GM20431 (cell line): Measurements from ENCODE around the gene TUBB4A.
"Not testable (repeated sequence)": the region's sequence is repeated elsewhere in the genome, so short reads cannot be mapped to it uniquely, and the experiment has no call there.

Source experiments
- in situ Hi-C: fragments of 300-500 bp; cut with MseI, MboI; formaldehyde crosslinking; loops from one replicate; pipeline ENCODE4 v1.15.0; 2020; ENCODE audit warnings: low sequenced_read_pairs; ENCODE audit not compliant: unreplicated experiment

The TUBB4A gene

GRCh38 chr19:6501740-6502648, at the start of gene TUBB4A:
TUBB4A (minus strand) TSS chr19:6502309; CDS start chr19:6502212, 97 bp downstream.
- in situ Hi-C loops = no loop called here

GRCh38 chr19:6551091-6551490, 49.0 kb upstream of the TUBB4A start:
- in situ Hi-C loops = no loop called here

GRCh38 chr19:6550679-6551078, 48.6 kb upstream of the TUBB4A start:
- in situ Hi-C loops = not testable (repeated sequence)

GRCh38 chr19:6543866-6544347, 41.8 kb upstream of the TUBB4A start:
- in situ Hi-C loops = no loop called here

GRCh38 chr19:6540918-6541689, 39.0 kb upstream of the TUBB4A start:
- in situ Hi-C loops = no loop called here

GRCh38 chr19:6539514-6539913, 37.4 kb upstream of the TUBB4A start:
- in situ Hi-C loops = no loop called here

GRCh38 chr19:6535558-6536137, 33.5 kb upstream of the TUBB4A start:
- in situ Hi-C loops = no loop called here

- in situ Hi-C loops = no loop called here
Measured at GRCh38 chr19:6534451-6535093, 32.5 kb upstream of the TUBB4A start.

- in situ Hi-C loops = no loop called here
Measured at GRCh38 chr19:6533746-6534418, 31.8 kb upstream of the TUBB4A start.

- in situ Hi-C loops = no loop called here
Measured at GRCh38 chr19:6533000-6533328, 30.9 kb upstream of the TUBB4A start.

- in situ Hi-C loops = no loop called here
Measured at GRCh38 chr19:6532244-6532999, 30.3 kb upstream of the TUBB4A start.

GRCh38 chr19:6531956-6532243, 29.8 kb upstream of the TUBB4A start:
- in situ Hi-C loops = no loop called here

GRCh38 chr19:6531163-6531955, 29.2 kb upstream of the TUBB4A start:
- in situ Hi-C loops = no loop called here

GRCh38 chr19:6530386-6531162, 28.5 kb upstream of the TUBB4A start, which contains the start of gene TNFSF9:
TNFSF9 (plus strand) TSS chr19:6531026; CDS start chr19:6531037, 11 bp downstream.
- in situ Hi-C loops = no loop called here

- in situ Hi-C loops = no loop called here
Measured at GRCh38 chr19:6529937-6530385, 27.9 kb upstream of the TUBB4A start.

GRCh38 chr19:6529351-6529750, 27.2 kb upstream of the TUBB4A start:
- in situ Hi-C loops = no loop called here

- in situ Hi-C loops = no loop called here
Measured at GRCh38 chr19:6528544-6529121, 26.5 kb upstream of the TUBB4A start.
